NCI-H1105 treated with DMSO at 0.1 percent for 48 hours (cell line): ENCODE results near the gene GRIK4.
A peak's percentile ranks its signal among the peaks of the same experiment; 100 is the strongest.

Experiments
- DNase-seq: peaks from one replicate; lab custom pipeline; 2025; lab: John Stamatoyannopoulos, UW

Gene GRIK4

GRCh38 chr11:120510406-120511115 is 987 bp upstream of the GRIK4 start:
- no peak for DNase-seq

- peak; percentile 20 for DNase-seq
These were observed 531 bp downstream of the GRIK4 start for GRCh38 chr11:120511820-120512738.

DNA sequence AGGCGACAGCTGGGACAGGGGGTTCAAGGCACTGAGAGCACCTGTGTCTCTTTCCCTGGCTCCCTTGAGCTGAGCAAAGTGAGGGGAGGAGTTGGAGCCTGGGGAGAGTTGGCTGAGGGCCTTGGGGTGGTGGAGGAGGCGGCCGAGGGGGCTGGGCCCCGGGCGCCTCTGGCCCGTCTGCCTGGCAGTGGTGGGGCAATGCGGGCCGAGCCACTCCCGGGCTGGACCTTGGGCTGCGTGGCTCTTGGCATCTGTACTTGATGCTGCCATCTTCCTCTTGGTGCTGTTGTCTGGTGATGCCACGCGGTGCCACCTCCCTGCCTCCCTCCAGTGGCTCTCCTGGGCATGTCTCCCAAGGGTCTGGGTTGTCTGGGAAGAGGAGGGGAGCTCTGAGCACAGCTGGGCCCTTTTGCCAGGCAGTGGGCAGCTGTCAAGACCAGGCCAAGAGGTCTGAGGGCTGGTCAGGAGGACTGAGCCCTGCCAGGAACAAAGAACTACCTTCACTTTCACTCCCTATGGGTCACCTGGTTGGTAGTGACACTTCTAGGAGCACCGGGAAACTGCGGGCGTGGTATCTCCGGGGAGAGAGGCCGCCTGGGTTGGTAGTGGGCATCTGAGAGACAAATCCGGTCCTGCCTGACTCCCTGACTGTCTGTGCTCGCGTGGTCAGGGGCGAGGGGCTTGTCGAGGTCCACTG is 1.3 kb downstream of the GRIK4 start:
- peak; percentile 65 for DNase-seq

DNA sequence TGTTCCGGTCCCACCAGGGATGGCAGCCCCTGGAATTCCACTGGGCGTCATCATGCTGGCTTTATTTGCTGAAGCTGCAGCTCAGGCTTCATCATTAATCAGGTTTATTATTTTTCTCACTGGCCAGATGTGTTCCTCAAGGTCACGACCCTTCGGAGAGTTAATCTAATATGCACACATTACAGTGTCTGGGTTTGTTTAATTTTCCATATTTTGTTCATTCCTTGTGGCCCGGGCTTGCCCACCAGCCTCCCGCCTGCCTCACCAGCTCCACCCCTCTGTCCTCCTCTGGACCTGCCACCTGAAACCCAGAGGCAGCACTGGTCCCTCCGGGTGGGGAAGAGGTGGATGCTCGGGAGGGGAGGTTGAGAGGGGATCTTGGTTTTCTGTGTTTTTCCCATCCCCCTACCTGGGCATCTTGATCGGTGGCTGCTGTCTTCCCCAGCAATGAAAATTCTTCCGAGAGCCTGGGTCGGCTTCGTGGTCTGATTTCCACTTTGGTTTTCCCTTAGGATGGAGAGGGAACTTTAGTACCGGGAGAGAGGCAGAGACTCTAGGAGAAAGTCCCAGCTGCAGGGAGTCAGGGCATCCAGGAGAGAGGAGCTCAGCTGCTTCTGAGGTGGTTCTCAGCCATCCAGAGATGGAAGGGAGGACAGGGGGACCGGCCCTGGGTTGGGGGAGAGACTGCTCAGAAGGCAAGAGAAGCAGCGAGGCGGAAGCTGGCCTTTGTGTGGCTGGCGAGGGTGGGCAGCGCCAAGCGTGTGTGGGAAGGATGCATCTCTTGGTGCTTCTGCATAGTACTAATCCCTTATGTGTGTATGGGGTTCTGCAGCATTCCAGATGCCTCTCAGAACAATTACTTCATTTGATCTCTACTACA is 2.1 kb downstream of the GRIK4 start:
- DNase-seq: no peak

DNA sequence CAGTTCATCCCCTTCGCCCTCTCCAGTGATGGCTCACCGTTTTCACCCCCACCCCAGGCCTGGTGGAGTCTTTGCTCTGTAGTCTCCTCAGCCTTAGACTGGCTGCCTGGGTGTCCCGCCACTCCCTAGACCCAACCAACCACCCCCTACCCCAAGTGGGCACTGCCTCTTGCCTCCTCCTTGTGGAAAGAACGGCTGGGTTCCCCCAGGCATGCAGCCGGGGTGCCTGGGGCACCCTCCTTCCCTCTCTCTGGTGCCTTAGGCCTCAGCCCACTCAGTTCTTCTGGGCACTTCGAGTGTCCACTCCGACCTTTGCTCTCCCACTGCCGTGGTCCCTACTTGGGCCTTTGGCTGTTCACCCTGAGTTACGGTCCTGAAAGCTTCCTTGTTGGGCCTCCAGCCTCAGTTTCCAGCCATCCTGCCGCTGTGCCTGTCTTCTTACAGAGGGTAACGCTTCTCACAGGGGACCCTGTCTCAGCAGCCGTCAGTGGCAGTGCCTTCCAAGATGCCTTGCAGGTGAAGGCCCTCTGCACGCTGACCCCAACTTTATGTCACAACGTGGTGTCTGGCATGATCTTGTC is 3.1 kb downstream of the GRIK4 start:
- no peak for DNase-seq

DNA sequence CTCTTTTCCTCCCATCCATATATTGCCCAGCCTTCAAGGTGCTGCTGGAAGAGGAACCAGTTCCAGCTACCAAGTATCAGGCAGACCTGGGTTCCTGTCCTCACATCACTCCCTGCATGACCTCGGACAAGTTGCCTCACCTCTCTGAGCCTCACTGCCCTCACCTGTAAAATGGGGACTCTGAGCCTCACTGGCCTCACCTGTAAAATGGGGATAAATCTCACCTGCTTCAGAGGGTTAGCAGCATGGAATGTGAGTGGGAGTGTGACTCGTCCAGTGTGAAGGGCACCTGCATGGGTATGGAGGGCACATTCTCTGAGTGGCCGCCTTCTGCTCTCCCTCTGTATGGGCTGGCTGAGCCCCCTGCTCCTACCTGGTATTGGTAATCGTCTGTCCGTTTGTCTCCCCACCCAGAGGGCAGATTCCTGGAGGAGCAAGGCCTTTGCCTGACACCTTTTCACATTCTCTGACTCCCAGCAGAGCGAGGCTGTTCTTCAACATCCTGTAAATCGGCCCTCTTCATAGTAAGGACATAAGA is 3.7 kb downstream of the GRIK4 start:
- no peak for DNase-seq

- no peak for DNase-seq
These were observed 5.2 kb downstream of the GRIK4 start for GRCh38 chr11:120516461-120517389.

- no peak for DNase-seq
These were observed 5.8 kb downstream of the GRIK4 start for GRCh38 chr11:120517390-120517761.

DNA sequence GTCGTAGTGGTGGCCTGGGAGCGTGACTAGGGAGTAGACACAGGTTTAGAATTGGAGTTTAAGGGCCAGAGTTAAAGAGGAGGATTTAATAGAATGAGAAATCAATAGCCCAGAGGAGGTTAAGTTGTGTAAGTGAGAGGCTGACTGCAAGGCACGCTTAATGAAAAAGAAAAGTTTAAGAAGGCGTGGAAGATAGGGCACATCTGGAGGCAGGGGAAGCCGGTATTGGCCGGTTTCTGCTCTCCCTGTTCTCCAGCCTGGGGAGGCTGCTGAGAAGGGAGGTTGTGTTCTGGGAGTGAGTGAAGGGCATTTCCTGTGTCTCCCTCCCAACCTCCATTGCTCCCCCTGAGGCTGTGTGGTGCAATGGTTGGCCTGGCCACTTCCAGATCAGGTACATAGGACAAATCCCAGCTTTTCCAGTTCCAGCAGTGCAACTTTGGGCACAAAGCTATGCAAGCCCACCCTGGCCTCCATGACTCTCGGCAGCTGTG is 6.3 kb downstream of the GRIK4 start:
- DNase-seq: no peak

GRCh38 chr11:120518356-120518755 is 6.8 kb downstream of the GRIK4 start:
- no peak for DNase-seq

- no peak for DNase-seq
These were observed 7.9 kb downstream of the GRIK4 start for GRCh38 chr11:120519474-120519873.

GRCh38 chr11:120520091-120520822 is 8.7 kb downstream of the GRIK4 start:
- no peak for DNase-seq

DNA sequence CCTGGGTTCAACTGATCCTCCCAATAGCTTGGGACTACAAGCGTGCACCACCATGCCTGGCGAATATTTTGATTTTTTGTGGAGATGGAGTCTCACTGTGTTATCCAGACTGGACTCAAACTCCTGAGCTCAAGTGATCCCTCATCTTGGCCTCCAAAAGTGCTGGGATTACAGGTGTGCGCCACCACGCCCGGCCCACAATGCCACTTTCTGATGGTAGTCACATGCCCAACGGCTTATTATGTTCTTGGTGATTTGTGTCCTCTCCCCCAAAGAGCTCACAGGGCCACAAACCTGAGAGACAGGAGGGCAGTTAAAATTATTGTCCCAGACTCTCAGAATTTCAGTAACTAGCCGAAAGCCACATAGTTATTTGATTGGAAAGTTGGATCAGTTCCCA is 9.6 kb downstream of the GRIK4 start:
- DNase-seq: no peak

DNA sequence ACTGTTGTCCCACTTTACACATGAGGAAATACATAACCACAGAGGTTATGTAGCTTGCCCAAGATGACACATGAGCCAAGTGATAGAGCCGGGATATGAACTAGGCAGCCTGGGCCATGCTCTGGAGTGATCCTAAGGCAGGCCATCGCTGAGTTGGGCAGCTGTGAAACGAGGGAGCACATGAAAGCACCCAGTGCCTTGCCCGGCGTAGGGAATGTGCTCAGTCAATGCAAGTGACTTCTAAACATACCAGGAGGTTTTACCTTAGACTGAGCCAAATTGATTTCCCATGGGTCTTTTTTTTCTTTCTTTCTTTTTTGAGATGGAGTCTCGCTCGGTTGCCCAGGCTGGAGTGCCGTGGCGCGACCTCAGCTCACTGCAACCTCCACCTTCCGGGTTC is 10.5 kb downstream of the GRIK4 start:
- no peak for DNase-seq

GRCh38 chr11:120522736-120523135 is 11.2 kb downstream of the GRIK4 start:
- no peak for DNase-seq

GRCh38 chr11:120523196-120523595 is 11.6 kb downstream of the GRIK4 start:
- peak; percentile 42 for DNase-seq

- no peak for DNase-seq
These were observed 13.1 kb downstream of the GRIK4 start for GRCh38 chr11:120524536-120525085.

GRCh38 chr11:120525261-120526171 is 14.0 kb downstream of the GRIK4 start:
- DNase-seq: no peak
